ENCODE data around the gene SRPX. TPM values are rescaled to one million over a fixed set of nuclear protein-coding genes. Genes with fewer than 3 reads are reported as not detected.

The SRPX gene
- total RNA-seq, 1 donor from 2014 or later, result not detected

- Mint-ChIP-seq H3K27ac (no peak overlapping the region), H3K9me3 (no peaks in the 10 kb centered on the region), H3K4me3 (ENCODE audit: low read depth) (no peak overlapping the region), H3K4me1 (ENCODE audit: low read depth) (no peaks in the 10 kb centered on the region), H3K36me3 (ENCODE audit: low read depth) (no peaks in the 10 kb centered on the region), H3K27me3 (ENCODE audit: low read depth) (no peaks in the 10 kb centered on the region)
- intact Hi-C loops (cut with micrococcal nuclease), result no loop called here
- no peak for DNase-seq (ENCODE audit: low spot score)
Observed at GRCh38 chrX:38110231-38110630, 110.4 kb downstream of the SRPX start.

DNA sequence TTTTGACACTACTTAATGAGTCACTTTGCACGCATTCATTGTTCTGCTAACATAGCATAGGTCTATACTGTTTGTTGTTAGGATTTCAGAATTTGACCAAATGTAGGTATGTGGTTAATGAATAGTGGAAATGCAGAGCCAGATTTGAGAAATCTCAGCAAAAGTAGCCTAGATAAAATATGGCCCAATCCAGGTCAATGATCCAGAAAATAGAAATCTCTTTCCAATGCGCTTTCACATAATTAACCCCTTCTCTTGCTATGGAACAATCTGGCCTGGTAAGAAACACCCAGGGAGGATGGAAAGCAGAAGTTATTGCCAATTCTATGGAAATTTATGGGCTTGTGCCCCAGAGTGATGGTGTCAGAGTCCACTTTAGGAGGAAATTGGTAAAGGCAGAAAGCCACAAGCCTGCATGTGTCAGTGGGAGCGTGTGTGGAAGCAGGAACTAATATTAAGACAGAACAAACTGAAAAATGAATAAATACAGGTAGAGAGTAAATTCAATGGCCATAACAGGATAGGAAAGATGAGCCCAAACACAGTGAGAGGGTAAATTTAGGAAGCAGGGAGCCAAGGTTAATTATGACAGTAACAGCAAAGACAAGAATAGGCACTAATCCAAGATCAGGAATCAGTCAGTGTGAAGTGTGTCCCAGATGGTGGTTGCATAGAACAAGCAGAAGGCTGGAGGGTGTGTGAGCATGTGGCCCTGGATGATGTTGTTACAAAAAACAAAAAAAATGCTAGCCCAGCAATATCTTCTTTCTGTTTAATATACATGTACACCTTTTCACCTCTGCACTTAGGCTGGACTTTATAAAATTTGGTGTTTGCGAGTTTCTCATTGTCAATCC is 111.4 kb downstream of the SRPX start:
- H3K27ac Mint-ChIP-seq, result no peak overlapping the region
- no peaks in the 10 kb centered on the region for H3K27me3 Mint-ChIP-seq (ENCODE audit: low read depth)
- intact Hi-C loops (cut with micrococcal nuclease), result no loop called here
- peaks cover 4% of the 10 kb centered on the region for H3K4me1 Mint-ChIP-seq (ENCODE audit: low read depth)
- H3K36me3 Mint-ChIP-seq (ENCODE audit: low read depth), result no peaks in the 10 kb centered on the region
- H3K4me3 Mint-ChIP-seq (ENCODE audit: low read depth), result no peak overlapping the region
- H3K9me3 Mint-ChIP-seq, result no peaks in the 10 kb centered on the region
- no peak for DNase-seq (ENCODE audit: low spot score)

DNA sequence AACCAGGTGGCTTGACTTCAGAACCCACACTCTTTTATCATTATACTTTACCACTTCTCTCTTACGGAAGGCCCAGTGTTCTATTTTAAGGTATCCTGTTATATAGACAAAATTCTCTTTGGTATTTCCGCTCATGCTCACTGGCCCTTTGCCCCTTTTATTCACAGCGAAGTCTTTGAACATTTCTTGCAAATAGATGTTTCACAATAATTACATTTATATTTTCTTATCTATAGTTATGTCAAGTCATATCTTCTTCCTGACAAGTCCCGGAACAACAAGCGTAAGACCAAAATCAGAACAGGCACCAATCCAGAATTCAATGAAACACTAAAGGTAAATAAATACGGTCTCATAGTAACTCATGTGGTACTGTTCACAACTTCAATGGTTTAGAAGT is 112.3 kb downstream of the SRPX start:
- Mint-ChIP-seq H3K4me1 (ENCODE audit: low read depth) (peaks cover 6% of the 10 kb centered on the region), H3K27ac (no peak overlapping the region), H3K36me3 (ENCODE audit: low read depth) (no peaks in the 10 kb centered on the region), H3K4me3 (ENCODE audit: low read depth) (no peak overlapping the region), H3K27me3 (ENCODE audit: low read depth) (no peaks in the 10 kb centered on the region), H3K9me3 (no peaks in the 10 kb centered on the region)
- intact Hi-C loops (cut with micrococcal nuclease), result no loop called here
- no peak for DNase-seq (ENCODE audit: low spot score)

DNA sequence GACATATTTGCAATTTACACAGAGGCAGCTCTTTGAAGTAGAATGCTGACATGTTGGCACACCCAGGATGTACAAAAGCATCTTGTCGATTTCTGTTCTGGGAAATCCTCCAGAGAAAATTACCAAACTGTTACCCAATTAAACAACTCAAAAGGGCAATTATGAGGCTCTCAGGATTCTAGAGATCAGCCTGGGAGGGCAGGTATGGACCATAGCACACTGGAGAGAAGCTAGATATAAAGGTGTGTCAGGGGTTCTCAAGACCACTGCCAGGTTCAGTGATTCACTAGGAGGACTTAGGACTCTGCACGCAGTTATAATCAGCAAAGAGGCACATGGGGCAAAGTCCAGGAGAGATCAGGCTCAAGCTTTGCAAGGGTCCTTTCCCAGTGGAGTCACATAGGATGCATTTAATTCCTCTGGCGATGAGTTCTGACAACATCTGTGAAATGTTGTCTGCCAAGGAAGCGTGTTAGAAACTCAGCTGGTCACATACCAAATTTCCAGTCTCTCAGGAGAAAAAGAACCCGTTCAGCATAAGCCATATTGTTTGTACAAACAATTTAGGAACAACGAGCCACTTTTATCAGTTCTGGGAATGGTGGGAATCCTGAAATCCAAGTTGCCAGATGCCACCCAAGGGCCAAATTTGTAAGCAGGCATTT is 113.5 kb downstream of the SRPX start:
- no peaks in the 10 kb centered on the region for H3K36me3 Mint-ChIP-seq (ENCODE audit: low read depth)
- H3K27me3 Mint-ChIP-seq (ENCODE audit: low read depth), result no peaks in the 10 kb centered on the region
- no peak for DNase-seq (ENCODE audit: low spot score)
- intact Hi-C loops (cut with micrococcal nuclease), result no loop called here
- H3K9me3 Mint-ChIP-seq, result no peaks in the 10 kb centered on the region
- H3K4me3 Mint-ChIP-seq (ENCODE audit: low read depth), result no peak overlapping the region
- H3K27ac Mint-ChIP-seq, result no peak overlapping the region
- H3K4me1 Mint-ChIP-seq (ENCODE audit: low read depth), result peaks cover 6% of the 10 kb centered on the region

DNA sequence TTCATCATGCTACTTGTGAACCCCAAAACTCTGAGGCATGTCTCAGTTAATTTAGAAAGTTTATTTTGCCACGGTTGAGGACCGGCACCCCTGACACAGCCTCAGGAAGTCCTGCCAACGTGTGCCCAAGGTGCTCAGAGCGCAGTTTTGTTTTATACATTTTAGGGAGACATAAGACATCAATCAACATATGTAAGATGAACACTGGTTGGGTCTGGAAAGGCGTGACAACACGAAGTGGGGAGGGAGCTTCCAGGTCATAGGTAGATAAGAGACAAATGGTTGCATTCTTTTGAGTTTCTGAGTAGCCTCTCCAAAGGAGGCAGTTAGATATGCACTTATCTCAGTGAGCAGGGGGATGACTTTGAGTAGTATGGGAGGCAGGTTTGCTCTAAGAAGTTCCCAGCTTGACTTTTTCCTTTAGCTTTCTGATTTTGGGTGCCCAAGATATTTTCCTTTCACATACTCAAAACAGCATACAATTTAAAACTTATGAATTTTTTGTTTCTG is 115.4 kb downstream of the SRPX start:
- no peak overlapping the region for H3K4me3 Mint-ChIP-seq (ENCODE audit: low read depth)
- intact Hi-C loops (cut with micrococcal nuclease), result no loop called here
- H3K4me1 Mint-ChIP-seq (ENCODE audit: low read depth), result peaks cover 6% of the 10 kb centered on the region
- H3K9me3 Mint-ChIP-seq, result no peaks in the 10 kb centered on the region
- DNase-seq (ENCODE audit: low spot score), result no peak
- no peak overlapping the region for H3K27ac Mint-ChIP-seq
- no peaks in the 10 kb centered on the region for H3K36me3 Mint-ChIP-seq (ENCODE audit: low read depth)
- H3K27me3 Mint-ChIP-seq (ENCODE audit: low read depth), result no peaks in the 10 kb centered on the region

DNA sequence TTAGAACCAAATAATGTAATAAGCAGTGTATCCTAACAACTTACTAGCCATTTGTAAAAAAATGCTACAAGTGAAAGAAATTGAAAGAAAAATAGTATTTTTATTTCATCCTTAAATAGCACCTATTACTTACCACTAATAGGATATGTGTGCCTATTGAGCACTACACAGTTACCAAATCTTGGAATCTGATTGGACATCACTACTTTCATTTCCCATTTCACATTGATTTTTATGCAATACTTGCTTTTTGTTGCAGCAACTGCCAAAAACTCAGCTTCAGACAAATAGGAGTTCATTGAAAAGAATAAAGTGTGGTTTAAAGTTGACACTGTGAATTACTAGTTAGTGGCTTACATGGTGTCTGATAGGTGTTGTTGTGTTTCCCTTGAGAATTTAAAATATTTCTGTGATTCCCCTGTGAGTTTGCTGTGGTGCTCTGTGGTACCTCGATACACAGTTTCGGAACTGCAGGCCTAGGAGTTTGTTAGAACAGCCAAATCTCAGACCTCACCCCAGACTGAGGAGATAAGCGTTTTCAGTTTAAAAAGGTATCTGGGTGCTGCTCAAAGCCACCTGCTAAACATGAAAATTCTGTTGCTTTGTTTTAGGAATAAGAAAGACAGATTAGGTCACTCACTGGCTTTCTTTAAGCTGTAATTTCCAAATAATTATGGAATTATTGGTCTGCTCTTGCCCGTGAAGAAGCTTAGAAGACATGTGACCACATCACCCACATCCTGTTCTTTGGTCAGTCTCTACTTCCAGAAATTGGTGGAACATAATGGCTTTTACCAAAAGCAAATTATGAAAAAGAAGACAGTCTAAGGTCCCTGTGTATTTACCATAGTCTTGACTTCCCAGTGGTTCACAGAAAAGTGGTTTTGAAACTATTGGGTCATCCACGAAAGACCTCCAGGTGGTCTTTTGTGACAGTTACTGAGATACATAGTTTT is 116.5 kb downstream of the SRPX start:
- peaks cover 6% of the 10 kb centered on the region for H3K4me1 Mint-ChIP-seq (ENCODE audit: low read depth)
- no peak for DNase-seq (ENCODE audit: low spot score)
- no peaks in the 10 kb centered on the region for H3K27me3 Mint-ChIP-seq (ENCODE audit: low read depth)
- H3K27ac Mint-ChIP-seq, result no peak overlapping the region
- H3K36me3 Mint-ChIP-seq (ENCODE audit: low read depth), result no peaks in the 10 kb centered on the region
- H3K4me3 Mint-ChIP-seq (ENCODE audit: low read depth), result no peak overlapping the region
- intact Hi-C loops (cut with micrococcal nuclease), result no loop called here
- H3K9me3 Mint-ChIP-seq, result no peaks in the 10 kb centered on the region

- Mint-ChIP-seq H3K9me3 (no peaks in the 10 kb centered on the region), H3K4me1 (ENCODE audit: low read depth) (peaks cover 6% of the 10 kb centered on the region), H3K36me3 (ENCODE audit: low read depth) (no peaks in the 10 kb centered on the region), H3K27me3 (ENCODE audit: low read depth) (no peaks in the 10 kb centered on the region), H3K4me3 (ENCODE audit: low read depth) (no peak overlapping the region), H3K27ac (no peak overlapping the region)
- intact Hi-C loops (cut with micrococcal nuclease), result no loop called here
- DNase-seq (ENCODE audit: low spot score), result no peak
Observed at GRCh38 chrX:38102875-38103274, 117.8 kb downstream of the SRPX start.

DNA sequence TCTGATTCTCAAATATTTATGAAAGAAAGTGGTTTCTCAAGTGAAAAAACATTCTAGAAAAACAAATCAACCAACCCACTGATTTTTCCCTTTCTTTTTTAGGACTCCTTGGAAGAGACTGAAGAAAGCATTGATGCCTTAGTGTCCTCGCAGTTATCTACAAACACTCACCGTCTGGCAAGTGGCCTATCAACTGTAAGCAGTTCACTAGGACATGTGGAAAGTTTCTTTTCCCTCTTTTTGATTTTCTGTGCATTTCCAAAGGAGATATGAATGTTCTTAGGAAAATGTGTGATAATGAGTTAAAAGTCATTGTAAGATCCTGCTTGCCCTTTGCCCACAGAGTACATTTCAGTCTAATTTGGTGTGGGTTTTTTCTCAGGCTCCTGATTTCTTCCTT is 118.4 kb downstream of the SRPX start:
- Mint-ChIP-seq H3K9me3 (no peaks in the 10 kb centered on the region), H3K4me3 (ENCODE audit: low read depth) (no peak overlapping the region), H3K27ac (no peak overlapping the region), H3K27me3 (ENCODE audit: low read depth) (no peaks in the 10 kb centered on the region), H3K36me3 (ENCODE audit: low read depth) (no peaks in the 10 kb centered on the region), H3K4me1 (ENCODE audit: low read depth) (peaks cover 6% of the 10 kb centered on the region)
- no peak for DNase-seq (ENCODE audit: low spot score)
- intact Hi-C loops (cut with micrococcal nuclease), result no loop called here

GRCh38 chrX:38099688-38100087 is 121.0 kb downstream of the SRPX start:
- no peak overlapping the region for H3K27ac Mint-ChIP-seq
- intact Hi-C loops (cut with micrococcal nuclease), result no loop called here
- DNase-seq (ENCODE audit: low spot score), result no peak
- no peaks in the 10 kb centered on the region for H3K27me3 Mint-ChIP-seq (ENCODE audit: low read depth)
- no peaks in the 10 kb centered on the region for H3K36me3 Mint-ChIP-seq (ENCODE audit: low read depth)
- H3K9me3 Mint-ChIP-seq, result no peaks in the 10 kb centered on the region
- H3K4me3 Mint-ChIP-seq (ENCODE audit: low read depth), result no peak overlapping the region
- H3K4me1 Mint-ChIP-seq (ENCODE audit: low read depth), result peaks cover 9% of the 10 kb centered on the region

Other genes starting within 250 kb of the SRPX start
- not detected in 2 replicates for gene SYTL5, start 214.3 kb downstream of the SRPX start, total RNA-seq
- gene RPGR, start 106.6 kb upstream of the SRPX start, total RNA-seq, result 7.3 and 7.7 TPM in 2 replicates
- not detected in 2 replicates for gene OTC, start 131.7 kb upstream of the SRPX start, total RNA-seq

All from activated T-helper 2 cell treated with anti-CD3 and anti-CD28 coated beads, Interferon-gamma antibody, Interleukin-2, Interleukin-4, amounts not matched to agents 10 μg/mL and 5 μg/mL and 100 μg/mL, durations not matched to agents 14 hours and 24 hours and 36 hours (primary cell).